ENCODE measurements around the gene TOR2A.

GRCh38 chr9:127694890-127695720 is 40.0 kb downstream of the TOR2A start:
- TF ChIP-seq CTCF (IDR thresholded peaks at IDR 0.05), result no peak
- no peak for TF ChIP-seq POLR2A (IDR thresholded peaks at IDR 0.05)

Measured in thyroid gland (tissue), 4 donors.